Left kidney (tissue), 8 donors: ENCODE measurements around the gene ADAMTS16. TPM values are rescaled to one million over a fixed set of nuclear protein-coding genes. Genes with fewer than 3 reads are reported as not detected.
"Not testable (repeated sequence)": the region's sequence is repeated elsewhere in the genome, so short reads cannot be mapped to it uniquely, and the experiment has no call there.

Experiments used
- DNase-seq: peaks from one replicate; pipeline ENCODE4 v3.0.0-alpha.2; 2013
- long read RNA-seq, 8 donors: transcript quantifications; one replicate each; lab custom pipeline, GENCODE V29; 2026
- polyA plus RNA-seq: library from polyadenylated mRNA; unstranded; fragments of 120-200 nt; gene quantifications from one replicate; pipeline ENCODE4 v1.2.1, GENCODE V29; 2013; ENCODE audit not compliant: insufficient read length

The ADAMTS16 gene, protein sequence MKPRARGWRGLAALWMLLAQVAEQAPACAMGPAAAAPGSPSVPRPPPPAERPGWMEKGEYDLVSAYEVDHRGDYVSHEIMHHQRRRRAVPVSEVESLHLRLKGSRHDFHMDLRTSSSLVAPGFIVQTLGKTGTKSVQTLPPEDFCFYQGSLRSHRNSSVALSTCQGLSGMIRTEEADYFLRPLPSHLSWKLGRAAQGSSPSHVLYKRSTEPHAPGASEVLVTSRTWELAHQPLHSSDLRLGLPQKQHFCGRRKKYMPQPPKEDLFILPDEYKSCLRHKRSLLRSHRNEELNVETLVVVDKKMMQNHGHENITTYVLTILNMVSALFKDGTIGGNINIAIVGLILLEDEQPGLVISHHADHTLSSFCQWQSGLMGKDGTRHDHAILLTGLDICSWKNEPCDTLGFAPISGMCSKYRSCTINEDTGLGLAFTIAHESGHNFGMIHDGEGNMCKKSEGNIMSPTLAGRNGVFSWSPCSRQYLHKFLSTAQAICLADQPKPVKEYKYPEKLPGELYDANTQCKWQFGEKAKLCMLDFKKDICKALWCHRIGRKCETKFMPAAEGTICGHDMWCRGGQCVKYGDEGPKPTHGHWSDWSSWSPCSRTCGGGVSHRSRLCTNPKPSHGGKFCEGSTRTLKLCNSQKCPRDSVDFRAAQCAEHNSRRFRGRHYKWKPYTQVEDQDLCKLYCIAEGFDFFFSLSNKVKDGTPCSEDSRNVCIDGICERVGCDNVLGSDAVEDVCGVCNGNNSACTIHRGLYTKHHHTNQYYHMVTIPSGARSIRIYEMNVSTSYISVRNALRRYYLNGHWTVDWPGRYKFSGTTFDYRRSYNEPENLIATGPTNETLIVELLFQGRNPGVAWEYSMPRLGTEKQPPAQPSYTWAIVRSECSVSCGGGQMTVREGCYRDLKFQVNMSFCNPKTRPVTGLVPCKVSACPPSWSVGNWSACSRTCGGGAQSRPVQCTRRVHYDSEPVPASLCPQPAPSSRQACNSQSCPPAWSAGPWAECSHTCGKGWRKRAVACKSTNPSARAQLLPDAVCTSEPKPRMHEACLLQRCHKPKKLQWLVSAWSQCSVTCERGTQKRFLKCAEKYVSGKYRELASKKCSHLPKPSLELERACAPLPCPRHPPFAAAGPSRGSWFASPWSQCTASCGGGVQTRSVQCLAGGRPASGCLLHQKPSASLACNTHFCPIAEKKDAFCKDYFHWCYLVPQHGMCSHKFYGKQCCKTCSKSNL
- 72.4 TPM for polyA plus RNA-seq
- long read RNA-seq, donor 1, full-length matches to known transcripts = 9 of 19 reads
- long read RNA-seq, donor 1, partial matches to known transcripts = 10 of 19 reads
- long read RNA-seq, donor 1, other reads (novel, unspliced or antisense) = 0 of 19 reads
- long read RNA-seq, donor 2, full-length matches to known transcripts = 4 of 18 reads
- long read RNA-seq, donor 2, partial matches to known transcripts = 14 of 18 reads
- long read RNA-seq, donor 2, other reads (novel, unspliced or antisense) = 0 of 18 reads
- long read RNA-seq, donor 3, full-length matches to known transcripts = 8 of 38 reads
- long read RNA-seq, donor 3, partial matches to known transcripts = 30 of 38 reads
- long read RNA-seq, donor 3, other reads (novel, unspliced or antisense) = 0 of 38 reads
- long read RNA-seq, donor 4, partial matches to known transcripts = 9 of 9 reads
- long read RNA-seq, donor 4, other reads (novel, unspliced or antisense) = 0 of 9 reads
- long read RNA-seq, donor 5, full-length matches to known transcripts = 6 of 6 reads
- long read RNA-seq, donor 5, partial matches to known transcripts = 0 of 6 reads
- long read RNA-seq, donor 5, other reads (novel, unspliced or antisense) = 0 of 6 reads
- long read RNA-seq, donor 6, full-length matches to known transcripts = 6 of 32 reads
- long read RNA-seq, donor 6, partial matches to known transcripts = 26 of 32 reads
- long read RNA-seq, donor 6, other reads (novel, unspliced or antisense) = 0 of 32 reads
- long read RNA-seq, donor 7, full-length matches to known transcripts = 5 of 10 reads
- long read RNA-seq, donor 7, partial matches to known transcripts = 5 of 10 reads
- long read RNA-seq, donor 7, other reads (novel, unspliced or antisense) = 0 of 10 reads
- long read RNA-seq, donor 8, full-length matches to known transcripts = 3 of 3 reads
- long read RNA-seq, donor 8, partial matches to known transcripts = 0 of 3 reads
- long read RNA-seq, donor 8, other reads (novel, unspliced or antisense) = 0 of 3 reads

- DNase-seq = no peak
Measured at GRCh38 chr5:5139777-5140478, at the start of gene ADAMTS16. Gene ADAMTS16, plus strand, starts transcription at chr5:5140330. Its CDS starts 138 bp downstream, at chr5:5140468.

- no peak for DNase-seq
Measured at GRCh38 chr5:5092149-5092548, 48.0 kb upstream of the ADAMTS16 start.

GRCh38 chr5:5100635-5101034 is 39.5 kb upstream of the ADAMTS16 start:
- DNase-seq = no peak

- DNase-seq = no peak
Measured at GRCh38 chr5:5101676-5102075, 38.5 kb upstream of the ADAMTS16 start.

GRCh38 chr5:5103245-5103644 is 36.9 kb upstream of the ADAMTS16 start:
- DNase-seq = no peak

DNA sequence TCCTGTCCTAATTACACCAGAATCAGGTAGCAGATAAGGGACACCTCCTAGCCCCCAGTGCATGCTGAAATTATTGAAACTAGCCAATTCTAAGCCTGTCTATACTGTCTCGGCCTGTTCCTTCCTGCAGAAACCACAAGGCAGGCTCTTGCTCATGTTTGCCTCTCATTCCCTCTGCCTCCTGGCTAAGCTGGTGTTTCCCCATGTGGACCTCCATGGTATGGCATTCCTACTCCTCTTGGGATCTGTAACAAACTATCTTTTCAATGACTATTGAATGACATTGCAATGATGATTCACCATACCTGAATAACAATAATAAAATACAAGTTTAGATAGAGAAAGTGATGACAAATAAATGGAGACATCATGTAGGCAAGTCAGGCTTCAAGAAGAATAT is 35.6 kb upstream of the ADAMTS16 start:
- no peak for DNase-seq

- no peak for DNase-seq
Measured at GRCh38 chr5:5105531-5105930, 34.6 kb upstream of the ADAMTS16 start.

DNA sequence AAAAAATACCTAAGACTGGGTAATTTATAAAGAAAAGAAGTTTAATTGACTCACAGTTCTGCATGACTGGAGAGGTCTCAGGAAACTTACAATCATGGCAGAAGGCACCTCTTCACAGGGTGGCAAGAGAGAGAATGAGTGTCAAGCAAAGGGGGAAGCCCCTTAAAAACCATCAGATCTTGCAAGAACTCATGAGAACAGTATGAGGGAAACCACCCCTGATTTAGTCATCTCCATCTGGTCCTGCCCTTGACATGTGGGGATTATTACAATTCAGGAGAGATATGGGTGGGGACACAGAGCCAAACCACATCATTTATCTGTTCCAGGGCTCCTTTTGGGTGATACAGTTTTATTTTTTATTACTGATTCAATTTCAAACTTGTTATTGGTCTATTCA is 23.2 kb upstream of the ADAMTS16 start:
- no peak for DNase-seq

DNA sequence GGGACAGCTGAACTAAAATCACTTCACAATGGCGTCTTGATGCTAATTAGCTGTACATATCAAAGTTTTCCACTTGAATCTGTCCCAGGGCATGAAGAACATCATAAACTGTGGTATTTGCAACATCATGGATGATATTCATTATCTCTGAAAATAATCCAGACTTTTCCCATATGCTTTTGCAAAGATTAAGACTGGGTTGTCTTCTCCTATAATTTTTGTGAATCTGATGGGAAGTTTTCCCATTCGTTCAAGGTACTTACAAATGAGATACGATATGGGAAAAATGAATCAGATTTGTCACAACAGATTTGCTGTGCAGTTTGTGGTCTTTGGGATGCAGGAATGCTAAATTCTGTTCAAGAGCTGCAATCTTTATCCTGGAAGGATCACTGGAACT is 17.4 kb upstream of the ADAMTS16 start:
- no peak for DNase-seq

DNA sequence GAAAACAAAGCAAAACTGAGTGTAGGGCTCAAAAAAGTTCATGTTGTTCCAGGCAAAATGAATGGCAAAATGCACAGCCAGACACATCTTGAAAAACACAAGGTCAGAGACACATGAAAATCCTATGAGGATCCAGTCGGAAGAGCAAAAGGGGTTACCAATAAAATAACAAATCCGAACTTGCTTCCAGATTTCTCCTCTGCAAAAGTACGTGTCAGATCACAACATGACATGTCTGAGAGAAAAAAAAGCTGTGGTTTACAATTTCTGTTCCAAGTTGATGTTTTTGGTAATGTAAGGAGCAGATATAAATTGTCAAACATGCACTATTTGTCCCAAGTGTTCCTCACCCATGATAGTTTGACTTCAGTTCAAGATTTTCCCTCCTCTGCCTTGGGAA is 15.9 kb upstream of the ADAMTS16 start:
- DNase-seq = no peak

DNA sequence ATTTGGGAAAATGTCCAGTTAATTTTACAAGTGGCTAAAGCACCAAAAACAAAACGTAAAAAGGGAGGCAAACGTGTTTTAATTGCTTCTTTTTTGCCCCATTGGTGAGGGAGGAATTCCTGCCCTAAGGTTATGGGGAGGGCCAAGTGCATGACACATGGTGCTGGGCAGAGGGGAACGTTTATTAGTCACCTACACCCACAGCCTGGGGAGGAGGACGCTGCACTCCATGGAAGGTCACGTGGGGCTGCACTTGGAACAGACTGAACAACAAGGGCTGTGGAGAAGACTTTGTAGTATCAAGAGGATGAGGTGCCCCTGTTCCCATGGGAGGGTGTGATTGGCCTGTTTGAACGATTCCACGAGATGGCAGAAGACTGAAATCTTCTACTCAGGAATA is 13.7 kb upstream of the ADAMTS16 start:
- no peak for DNase-seq

DNA sequence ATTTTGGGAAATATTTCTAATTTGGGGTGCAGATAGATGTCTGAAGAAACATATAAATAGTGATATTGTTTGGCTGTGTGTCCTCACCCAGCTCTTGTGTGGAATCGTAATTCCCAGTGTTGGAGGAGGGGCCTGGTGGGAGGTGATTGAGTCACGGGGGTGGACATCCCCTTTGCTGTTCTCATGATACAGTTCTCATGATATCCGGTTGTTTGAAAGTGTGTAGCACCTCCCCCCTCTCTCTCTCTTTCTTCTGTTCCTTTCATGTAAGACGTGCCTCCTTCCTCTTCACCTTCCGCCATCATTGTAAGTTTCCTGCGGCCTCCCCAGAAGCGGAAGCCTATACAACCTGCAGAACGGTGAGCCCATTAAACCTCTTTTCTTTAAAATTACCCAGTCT is 11.4 kb upstream of the ADAMTS16 start:
- no peak for DNase-seq

DNA sequence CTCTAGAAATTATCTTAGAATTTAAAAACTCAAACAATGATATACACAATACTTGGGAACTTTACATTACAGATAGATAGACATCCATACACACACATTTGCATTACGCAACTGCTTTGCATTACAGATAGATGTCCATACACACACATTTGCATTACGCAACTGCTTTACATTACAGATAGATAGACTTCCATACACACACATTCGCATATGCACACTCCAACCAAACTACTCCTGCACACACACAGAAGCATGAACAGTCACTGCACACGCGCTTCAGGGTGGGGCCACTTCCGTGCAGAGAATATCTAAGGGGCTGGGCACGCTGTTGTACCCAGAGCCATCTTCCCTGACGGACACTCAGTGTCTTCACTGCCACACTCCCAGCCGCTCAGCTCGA is 7.9 kb upstream of the ADAMTS16 start:
- DNase-seq = no peak

GRCh38 chr5:5132693-5133295 is 7.3 kb upstream of the ADAMTS16 start:
- DNase-seq = no peak

- DNase-seq = no peak
Measured at GRCh38 chr5:5134107-5134506, 6.0 kb upstream of the ADAMTS16 start.

GRCh38 chr5:5135957-5136676 is 4.0 kb upstream of the ADAMTS16 start:
- no peak for DNase-seq

- DNase-seq = not testable (repeated sequence)
Measured at GRCh38 chr5:5137851-5138250, 2.3 kb upstream of the ADAMTS16 start.

DNA sequence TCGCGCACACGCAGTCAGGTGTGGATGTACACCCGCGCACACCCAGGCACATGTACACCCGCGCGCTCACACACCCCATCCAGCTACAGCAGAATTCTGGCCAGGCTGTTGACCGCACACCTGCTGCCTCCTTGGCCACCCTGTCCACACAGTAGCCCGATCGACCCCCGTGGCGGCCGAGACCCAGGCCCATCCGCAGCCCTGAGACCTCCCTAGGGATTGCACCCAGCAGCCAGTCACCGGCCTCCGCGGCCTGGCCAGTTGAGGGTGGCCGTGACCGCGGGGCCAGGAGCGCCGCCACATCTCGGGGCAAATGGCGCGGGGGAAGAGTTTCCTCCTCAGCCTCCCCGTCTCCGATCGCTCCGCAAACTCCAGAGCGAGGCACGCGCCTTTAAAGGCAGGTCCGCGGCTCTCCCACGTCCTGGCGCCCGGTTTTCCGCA is 774 bp upstream of the ADAMTS16 start:
- DNase-seq = no peak
